GM10266 (cell line): ENCODE results near the gene MPL.

Source experiments
- DNase-seq: peaks from one replicate; pipeline ENCODE4 v3.0.0; 2012; ENCODE audit errors: extremely low spot score
- CTCF ChIP-seq: IDR thresholded peaks from 2 replicates; pipeline ENCODE4 v1.5.1; 2012; ENCODE audit warnings: mild to moderate bottlenecking, low read depth; ENCODE audit not compliant: control insufficient read depth, insufficient read depth; ENCODE audit errors: missing control alignments

Gene MPL

GRCh38 chr1:43348809-43349593 is 11.4 kb downstream of the MPL start:
- TF ChIP-seq CTCF: no peak
- DNase-seq: peak; percentile 81

- no peak for DNase-seq
- no peak for TF ChIP-seq CTCF
Measured at GRCh38 chr1:43349594-43350306, 12.1 kb downstream of the MPL start.

- TF ChIP-seq CTCF: no peak
- no peak for DNase-seq
Measured at GRCh38 chr1:43350976-43351375, 13.4 kb downstream of the MPL start.

GRCh38 chr1:43351421-43352350 is 14.1 kb downstream of the MPL start:
- TF ChIP-seq CTCF: no peak

GRCh38 chr1:43352351-43352705 is 14.7 kb downstream of the MPL start:
- no peak for DNase-seq
- no peak for TF ChIP-seq CTCF

More at GRCh38 chr1:43351421-43352350, 14.1 kb downstream of the MPL start:
- DNase-seq: no peak

GRCh38 chr1:43352881-43353280 is 15.3 kb downstream of the MPL start:
- no peak for TF ChIP-seq CTCF
- DNase-seq: no peak
